Adrenal gland (tissue), 12 donors: ENCODE results near the gene RHEBL1. TPM values are rescaled to one million over a fixed set of nuclear protein-coding genes. Genes with fewer than 3 reads are reported as not detected.

Experiments used
- DNase-seq, 7 donors: peaks; one replicate each; pipeline ENCODE4 v3.0.0-alpha.2; 2019 to 2020
- H3K27ac ChIP-seq, 5 donors: fragments of 200-600 bp; sonication (generic) in 4 of 5; 1 replicate in 3 of 5; 2 replicates in 2 of 5; pipeline versions ENCODE4 v1.5.1 to v1.8.0; 2016 to 2020; ENCODE audit warnings: mild to moderate bottlenecking in 1 of 5
- H3K27me3 ChIP-seq: fragments of 200-600 bp; 2 replicates; pipeline ENCODE4 v1.8.0; 2021
- H3K36me3 ChIP-seq, 2 donors: fragments of 200-600 bp; replicated peaks in 1 of 2; 1 replicate in 1 of 2; 2 replicates in 1 of 2; pipeline versions ENCODE4 v1.5.1 to v1.8.0; 2018 to 2022
- H3K4me1 ChIP-seq, 2 donors: fragments of 200-600 bp; replicated peaks in 1 of 2; 1 replicate in 1 of 2; 2 replicates in 1 of 2; pipeline versions ENCODE4 v1.5.1 to v1.8.0; 2018 to 2021
- H3K4me3 ChIP-seq, 4 donors: fragments of 200-600 bp; sonication (generic) in 3 of 4; one replicate each; pipeline ENCODE4 v1.5.1; 2016 to 2018
- H3K9me3 ChIP-seq, 3 donors: fragments of 200-600 bp; sonication (generic) in 1 of 3; replicated peaks in 1 of 3; 1 replicate in 2 of 3; 2 replicates in 1 of 3; pipeline versions ENCODE4 v1.5.1 to v1.8.0; 2016 to 2021
- POLR2A ChIP-seq, 2 donors: fragments of 450-650 bp; IDR thresholded peaks; one replicate each; pipeline ENCODE4 v1.6.1; 2017; ENCODE audit warnings: antibody characterized with exemption in 2 of 2, mild to moderate bottlenecking in 2 of 2, moderate library complexity in 1 of 2
- WGBS, 4 donors: extraction: QIAGEN DNeasy Blood & Tissue Kit in 2 of 4; methylation state at CpG; one replicate each; pipeline versions ENCODE4 v1.1.5 to v1.1.7; 2013 to 2017; 5-methylcytosine and 5-hydroxymethylcytosine counted together
- intact Hi-C, 2 donors: fragments of 100-400 bp; cut with DNase I; formaldehyde crosslinking; loops; one replicate each; pipeline versions ENCODE4 v1.14.1 to v1.15.0; 2022 to 2023
- polyA plus RNA-seq, 3 donors: library from polyadenylated mRNA; stranded (reverse); fragments of 200-250 nt in 2 of 3; fragments of 350-450 nt in 1 of 3; fragmentation: Illumina TruSeq in 1 of 3; extraction: RNeasy Lipid Tissue Mini Kit (QIAGEN cat#74804) in 1 of 3; gene quantifications; one replicate each; pipeline ENCODE4 v1.2.3, GENCODE V29; 2013 to 2014
- total RNA-seq, 9 donors: library from RNA; depleted of rRNA in 4 of 9; stranded (reverse); fragments of >200 nt in 4 of 9; fragments of 120-200 nt in 1 of 9; fragmentation: NEBNext Ultra II Directional in 1 of 9; extraction: Animal tissue kit (Norgen Biotek cat#: 25700) in 1 of 9; gene quantifications; one replicate each; pipeline versions ENCODE4 v1.1.0 to v1.2.4, GENCODE V29; 2013 to 2023
- TF ChIP-seq, protein P1 (sequence below), 6 experiments: fragments of 450-650 bp in 4 of 6; fragments of 200-600 bp in 2 of 6; sonication (generic) in 1 of 6; IDR thresholded peaks; 1 replicate in 5 of 6; 2 replicates in 1 of 6; pipeline versions ENCODE4 v1.5.1 to v1.8.0; 2016 to 2021; ENCODE audit warnings: antibody characterized with exemption in 6 of 6, mild to moderate bottlenecking in 2 of 6, moderate library complexity in 1 of 6
- donor health status: healthy with polysubstance abuse.
- donor health status: Bipolar disorder and iron deficiency.
- donor health status: DM: yes; HTN: yes; CAD: no.
- donor health status: DM: no; HTN: no; CAD: no.
- donor health status: DM: no; HTN: no; CAD: no.
- donor health status: DM: yes; HTN: yes; CAD: no.

RHEBL1 gene
- total and polyA plus RNA-seq, 12 donors: 0.26 to 1.8 (median 0.34) TPM; not detected in 4

DNA sequence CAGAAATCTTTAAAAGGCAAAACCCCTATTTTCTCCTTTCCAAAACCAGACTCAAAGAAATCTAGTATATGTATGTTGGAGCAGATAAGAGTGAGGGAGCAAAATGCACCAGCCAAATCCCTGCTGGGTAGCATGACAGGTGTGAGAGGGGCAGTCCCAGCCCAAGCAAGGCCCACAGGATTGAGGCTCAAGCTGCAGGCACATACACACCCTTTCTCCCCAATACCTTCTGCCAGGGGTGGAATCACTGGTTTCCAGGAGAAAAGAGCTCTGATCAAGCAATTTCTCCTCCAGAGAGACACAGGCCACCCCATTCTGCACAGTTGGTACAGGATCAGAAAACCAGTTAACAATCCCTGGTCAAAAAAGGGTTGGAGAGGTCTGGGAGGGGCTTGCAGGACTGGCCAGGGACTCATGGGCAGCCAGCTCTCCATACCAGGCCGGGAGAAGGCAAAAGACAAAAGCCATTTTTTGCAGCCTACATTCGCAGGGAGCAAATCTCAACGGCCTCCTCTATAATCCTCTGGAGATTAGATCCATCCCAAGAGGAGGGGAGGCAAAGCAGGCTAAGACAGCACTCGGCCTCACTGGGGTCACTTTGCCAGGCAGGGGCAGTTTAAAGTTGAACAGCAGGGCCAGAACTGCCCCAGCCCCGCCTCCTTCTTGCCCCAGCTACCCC lies 11.3 kb downstream of the RHEBL1 start:
- Histone ChIP-seq H3K27ac (peak overlapping the region in 2 of 5 donors; percentile 96 to 97), H3K4me1 (peaks cover 42 to 45% of the 10 kb centered on the region in 2 donors), H3K36me3 (peaks cover 0 to 18% of the 10 kb centered on the region in 2 donors), H3K27me3 (no peaks in the 10 kb centered on the region), H3K9me3 (no peaks in the 10 kb centered on the region), H3K4me3 (peak overlapping the region in 3 of 4 donors; percentile 42 to 99 (median 71))
- 5 to 10% (median 6%) methylated on average over 3 to 5 of the region's 5 CpGs for WGBS, 4 donors
- TF ChIP-seq, protein P1, sequence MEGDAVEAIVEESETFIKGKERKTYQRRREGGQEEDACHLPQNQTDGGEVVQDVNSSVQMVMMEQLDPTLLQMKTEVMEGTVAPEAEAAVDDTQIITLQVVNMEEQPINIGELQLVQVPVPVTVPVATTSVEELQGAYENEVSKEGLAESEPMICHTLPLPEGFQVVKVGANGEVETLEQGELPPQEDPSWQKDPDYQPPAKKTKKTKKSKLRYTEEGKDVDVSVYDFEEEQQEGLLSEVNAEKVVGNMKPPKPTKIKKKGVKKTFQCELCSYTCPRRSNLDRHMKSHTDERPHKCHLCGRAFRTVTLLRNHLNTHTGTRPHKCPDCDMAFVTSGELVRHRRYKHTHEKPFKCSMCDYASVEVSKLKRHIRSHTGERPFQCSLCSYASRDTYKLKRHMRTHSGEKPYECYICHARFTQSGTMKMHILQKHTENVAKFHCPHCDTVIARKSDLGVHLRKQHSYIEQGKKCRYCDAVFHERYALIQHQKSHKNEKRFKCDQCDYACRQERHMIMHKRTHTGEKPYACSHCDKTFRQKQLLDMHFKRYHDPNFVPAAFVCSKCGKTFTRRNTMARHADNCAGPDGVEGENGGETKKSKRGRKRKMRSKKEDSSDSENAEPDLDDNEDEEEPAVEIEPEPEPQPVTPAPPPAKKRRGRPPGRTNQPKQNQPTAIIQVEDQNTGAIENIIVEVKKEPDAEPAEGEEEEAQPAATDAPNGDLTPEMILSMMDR (IDR thresholded peaks at IDR 0.05): no peak
- no peak for TF ChIP-seq POLR2A (IDR thresholded peaks at IDR 0.05)
- intact Hi-C loops: loop anchor here in 1 of 2 donors (5.0 kb wide), 1 partner anchor 36 kb away; no protein-coding TSS in a partner anchor
- DNase-seq: no peak

DNA sequence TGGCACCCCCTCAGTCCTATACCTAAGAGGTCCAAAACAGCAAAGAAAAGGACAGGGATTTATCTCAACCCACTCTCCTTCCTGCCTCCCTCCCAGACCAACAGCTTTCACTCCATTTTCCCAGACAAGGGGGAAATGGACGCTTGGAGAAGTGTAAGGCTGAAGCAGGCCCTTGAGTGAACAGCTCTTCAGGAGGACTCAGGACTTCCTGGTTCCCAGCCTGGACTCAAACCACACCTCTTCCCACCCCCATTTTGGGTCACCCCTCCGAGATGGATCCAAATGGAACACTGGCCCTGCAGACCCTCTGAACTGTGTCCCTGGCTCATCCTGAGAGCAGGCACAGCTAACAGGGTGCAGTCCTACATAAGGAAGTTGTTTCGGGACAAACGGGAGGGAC lies 11.9 kb downstream of the RHEBL1 start:
- intact Hi-C loops: loop anchor here in 1 of 2 donors (5.0 kb wide), 1 partner anchor 36 kb away; no protein-coding TSS in a partner anchor
- Histone ChIP-seq H3K27me3 (no peaks in the 10 kb centered on the region), H3K4me1 (peaks cover 42 to 45% of the 10 kb centered on the region in 2 donors), H3K36me3 (peaks cover 0 to 24% of the 10 kb centered on the region in 2 donors), H3K4me3 (peak overlapping the region in 3 of 4 donors; percentile 24 to 71 (median 42)), H3K9me3 (no peaks in the 10 kb centered on the region), H3K27ac (peak overlapping the region in 2 of 5 donors; percentile 13 to 47)
- no peak for DNase-seq
- 3 to 12% (median 5%) methylated on average over 4 of the region's 4 CpGs for WGBS, 4 donors
- TF ChIP-seq POLR2A (IDR thresholded peaks at IDR 0.05): no peak
- TF ChIP-seq, protein P1 (IDR thresholded peaks at IDR 0.05): no peak

DNA sequence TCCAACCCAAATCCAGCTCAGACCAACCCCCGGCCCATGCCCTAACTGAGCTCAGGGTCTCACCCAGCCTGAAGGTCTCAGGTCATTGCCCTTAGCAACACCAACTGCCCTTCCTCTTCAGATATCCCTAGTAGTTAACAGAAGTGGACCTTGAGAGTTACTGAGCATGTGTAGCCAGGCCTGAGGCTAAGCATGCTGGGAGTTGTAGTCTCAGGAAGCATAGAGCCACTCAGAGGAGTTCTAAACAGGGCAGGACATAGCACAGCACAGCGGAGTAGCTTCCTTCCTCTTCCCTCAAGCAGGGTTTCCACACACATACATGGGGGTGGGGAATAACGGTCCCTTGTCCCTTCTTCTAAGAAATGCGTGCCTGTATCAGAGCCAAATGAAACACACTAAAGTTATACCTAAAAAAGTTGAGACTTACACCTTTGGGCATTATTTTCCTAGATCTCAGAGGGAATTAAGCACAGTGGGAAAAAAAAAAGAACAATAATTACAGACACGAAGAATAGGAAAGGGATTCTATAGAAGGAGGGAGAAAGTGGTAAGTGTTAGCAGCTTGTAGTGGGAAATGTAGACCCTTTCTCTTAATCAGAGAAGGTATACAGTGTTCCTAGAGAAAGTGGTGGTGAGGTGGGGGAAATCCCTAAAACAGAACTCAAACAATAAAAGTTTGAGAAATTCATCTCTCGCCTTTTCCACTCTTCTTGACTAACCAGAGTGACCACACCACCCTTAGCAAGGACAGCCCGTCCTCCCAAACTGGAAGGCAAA lies 13.6 kb downstream of the RHEBL1 start:
- peak overlapping the region in 1 of 4 donors; percentile 71 for H3K4me3 ChIP-seq
- peak; percentile 59 to 88 (median 75) for DNase-seq
- no peak for TF ChIP-seq POLR2A (IDR thresholded peaks at IDR 0.05)
- peaks cover 38 to 41% of the 10 kb centered on the region in 2 donors for H3K4me1 ChIP-seq
- WGBS, 4 donors: 31 to 41% (median 33%) methylated on average over 7 of the region's 7 CpGs
- peaks cover 0 to 41% of the 10 kb centered on the region in 2 donors for H3K36me3 ChIP-seq
- H3K9me3 ChIP-seq: no peaks in the 10 kb centered on the region
- intact Hi-C loops: loop anchor here in 1 of 2 donors (5.0 kb wide), 1 partner anchor 34 kb away; no protein-coding TSS in a partner anchor
- H3K27me3 ChIP-seq: no peaks in the 10 kb centered on the region
- H3K27ac ChIP-seq: peak overlapping the region in 2 of 5 donors; percentile 1 to 18

DNA sequence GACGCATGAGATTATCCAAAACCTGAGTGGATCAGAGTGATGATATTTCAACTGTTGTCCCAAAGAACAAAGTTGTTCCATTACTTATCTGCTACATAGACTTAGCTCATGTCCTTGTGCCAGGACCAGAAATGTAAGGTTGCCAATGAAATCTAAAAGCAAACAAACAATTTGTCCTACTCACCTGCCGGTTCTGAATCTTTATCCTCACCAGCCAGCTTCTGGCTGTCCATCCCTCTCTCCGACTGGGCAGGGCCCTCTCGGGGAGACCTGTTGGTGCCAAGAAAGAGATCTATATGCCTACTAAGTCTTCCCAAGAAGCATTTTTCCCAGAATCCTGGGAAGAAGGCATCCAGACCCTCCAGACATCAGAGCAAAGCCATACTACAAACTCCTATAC lies 14.7 kb downstream of the RHEBL1 start:
- Histone ChIP-seq H3K27me3 (no peaks in the 10 kb centered on the region), H3K4me3 (no peak overlapping the region), H3K36me3 (peaks cover 0 to 52% of the 10 kb centered on the region in 2 donors), H3K27ac (no peak overlapping the region), H3K4me1 (peaks cover 37 to 39% of the 10 kb centered on the region in 2 donors), H3K9me3 (no peaks in the 10 kb centered on the region)
- intact Hi-C loops: loop anchor here in 1 of 2 donors (5.0 kb wide), 1 partner anchor 33 kb away; no protein-coding TSS in a partner anchor
- TF ChIP-seq, protein P1 (IDR thresholded peaks at IDR 0.05): no peak
- no peak for TF ChIP-seq POLR2A (IDR thresholded peaks at IDR 0.05)
- 58 to 83% (median 74%) methylated on average over 4 of the region's 4 CpGs for WGBS, 4 donors
- no peak for DNase-seq
